ENCODE data around the gene KSR1.

The KSR1 gene

DNA sequence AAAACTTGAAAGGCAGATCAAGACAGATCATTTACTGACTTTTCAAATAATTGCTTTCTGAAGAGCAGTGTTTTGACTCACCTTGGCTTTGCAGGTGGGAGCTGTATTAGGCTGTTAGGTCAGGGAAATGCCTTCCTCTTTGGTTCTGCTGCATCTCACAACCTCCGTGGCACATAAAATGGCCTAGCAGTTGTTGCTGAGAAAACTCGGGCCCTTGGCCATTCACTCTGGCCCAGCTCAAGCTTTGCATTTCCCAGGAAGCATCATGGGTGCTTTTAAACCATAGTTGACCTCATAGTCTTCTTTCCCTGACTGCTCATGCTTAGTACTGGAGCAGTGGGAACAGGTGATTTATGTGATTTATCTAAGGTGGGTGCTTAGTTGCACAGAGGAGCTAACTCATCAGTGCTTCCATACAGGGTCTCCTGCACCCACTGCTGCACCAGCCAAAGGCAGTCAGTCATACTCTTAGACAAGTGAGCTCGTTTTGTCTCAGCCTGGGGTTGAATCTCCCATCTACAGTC lies 83.6 kb downstream of the KSR1 start:
- no peak for DNase-seq

DNA sequence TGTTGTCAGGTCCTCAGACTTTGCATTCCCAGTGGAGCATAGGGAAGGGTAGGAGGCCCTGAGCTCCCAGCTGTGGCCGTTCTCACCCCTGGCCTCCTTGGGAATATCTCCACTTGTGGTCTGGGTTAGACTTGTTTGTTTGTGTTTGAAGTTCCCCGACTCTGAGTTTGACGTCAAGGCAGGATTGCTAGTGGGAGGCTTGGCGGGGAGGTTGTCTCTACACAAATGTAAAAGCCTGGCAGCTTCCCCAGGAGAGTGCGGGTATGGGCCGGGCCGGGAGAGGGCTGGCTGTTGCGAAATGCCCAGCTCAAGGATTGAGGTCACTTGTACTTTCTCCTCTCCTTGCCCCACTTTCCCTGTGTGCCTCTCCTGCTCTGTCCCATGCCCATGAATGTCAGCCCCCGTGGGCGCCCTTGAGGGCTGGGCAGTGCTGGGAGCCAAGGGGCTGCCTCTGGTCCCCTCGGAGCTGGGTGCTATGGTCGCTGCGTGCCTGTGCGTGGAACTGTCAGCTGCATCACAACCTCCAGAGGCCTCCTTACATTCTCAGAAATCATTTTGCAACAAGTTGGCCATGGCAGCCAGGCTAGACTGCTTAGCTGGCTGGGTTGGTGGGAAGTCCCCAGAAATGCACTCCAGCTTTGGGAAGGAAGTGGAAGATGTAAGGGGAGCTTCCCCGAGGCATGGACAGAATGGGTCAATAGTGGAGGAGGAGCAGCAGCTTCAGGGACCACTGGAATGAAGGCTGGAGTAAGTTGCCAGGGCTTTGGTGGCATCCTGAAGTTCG lies 84.3 kb downstream of the KSR1 start:
- no peak for DNase-seq

DNA sequence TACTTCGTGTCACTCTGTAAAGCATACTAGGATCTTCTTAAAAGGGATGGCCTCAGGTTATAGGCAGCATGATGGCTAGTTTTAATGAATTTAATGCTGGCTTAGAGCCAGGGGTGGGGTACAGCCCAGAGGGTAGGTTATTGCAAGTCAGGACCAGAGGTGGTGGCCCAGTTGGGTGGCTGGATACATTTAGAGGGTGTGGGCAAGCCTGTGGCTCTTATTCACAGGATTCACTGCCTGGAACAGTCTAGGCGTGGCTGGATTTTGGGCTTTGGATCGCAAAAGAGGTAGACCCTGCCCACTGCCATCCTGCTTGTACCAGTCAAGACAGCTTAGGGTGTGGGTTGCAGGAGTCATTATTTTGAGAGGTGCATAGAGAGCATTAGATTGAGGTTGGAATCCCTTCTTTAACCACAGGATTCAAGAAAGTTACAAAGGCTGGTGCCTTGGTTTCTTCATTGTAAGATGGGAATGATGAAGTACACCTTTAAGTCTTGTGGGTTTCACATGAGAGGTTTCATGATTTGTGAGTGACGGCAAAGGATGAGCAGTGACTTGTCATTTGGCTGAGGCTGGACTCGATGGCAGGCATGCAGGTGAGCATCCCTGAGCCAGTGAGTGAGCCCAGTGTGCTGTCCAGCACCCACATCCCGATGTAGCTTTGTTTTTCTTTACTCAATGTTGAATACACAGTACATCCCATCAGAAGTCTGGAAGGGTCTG lies 85.2 kb downstream of the KSR1 start:
- DNase-seq: no peak

- no peak for DNase-seq
Measured at GRCh38 chr17:27542841-27543463, 86.7 kb downstream of the KSR1 start.

DNA sequence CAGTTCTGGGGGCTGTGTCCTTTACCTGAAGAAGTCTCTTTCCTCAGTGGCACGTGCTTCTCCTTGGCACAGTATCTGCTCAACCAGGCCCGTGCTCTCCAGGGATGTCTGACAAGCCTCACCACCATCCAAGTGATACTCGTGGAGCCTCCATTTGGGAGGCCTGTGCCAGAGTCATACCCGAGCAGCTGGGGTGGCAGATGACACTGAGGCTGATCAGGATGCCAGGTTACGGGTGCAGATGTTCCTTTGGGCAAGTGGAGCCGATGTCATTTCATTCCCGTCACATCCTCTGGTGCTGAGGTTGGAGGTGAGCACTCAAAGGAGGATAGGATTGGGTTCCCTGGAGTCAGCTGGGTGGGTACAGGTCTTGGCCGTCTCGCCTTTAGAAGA lies 87.2 kb downstream of the KSR1 start:
- no peak for DNase-seq

DNA sequence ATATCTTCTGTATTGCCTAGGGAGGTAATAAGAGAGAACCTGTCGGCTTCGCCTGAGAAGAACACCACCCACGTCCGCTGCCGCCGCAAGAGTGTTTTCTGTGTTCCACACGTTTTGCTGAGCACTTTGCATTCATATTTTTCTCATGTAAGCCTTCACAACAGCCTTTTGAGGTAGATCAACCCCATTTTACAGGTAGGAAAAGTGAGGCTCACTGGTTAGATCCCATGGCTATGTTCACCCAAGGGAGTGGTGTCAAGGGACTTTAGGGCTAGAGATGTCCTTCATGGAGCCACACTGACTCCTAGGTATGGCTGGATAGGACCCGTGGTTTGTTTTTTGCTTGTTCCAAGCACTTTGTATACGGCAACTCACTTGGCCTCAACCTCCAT lies 87.7 kb downstream of the KSR1 start:
- DNase-seq: no peak

DNA sequence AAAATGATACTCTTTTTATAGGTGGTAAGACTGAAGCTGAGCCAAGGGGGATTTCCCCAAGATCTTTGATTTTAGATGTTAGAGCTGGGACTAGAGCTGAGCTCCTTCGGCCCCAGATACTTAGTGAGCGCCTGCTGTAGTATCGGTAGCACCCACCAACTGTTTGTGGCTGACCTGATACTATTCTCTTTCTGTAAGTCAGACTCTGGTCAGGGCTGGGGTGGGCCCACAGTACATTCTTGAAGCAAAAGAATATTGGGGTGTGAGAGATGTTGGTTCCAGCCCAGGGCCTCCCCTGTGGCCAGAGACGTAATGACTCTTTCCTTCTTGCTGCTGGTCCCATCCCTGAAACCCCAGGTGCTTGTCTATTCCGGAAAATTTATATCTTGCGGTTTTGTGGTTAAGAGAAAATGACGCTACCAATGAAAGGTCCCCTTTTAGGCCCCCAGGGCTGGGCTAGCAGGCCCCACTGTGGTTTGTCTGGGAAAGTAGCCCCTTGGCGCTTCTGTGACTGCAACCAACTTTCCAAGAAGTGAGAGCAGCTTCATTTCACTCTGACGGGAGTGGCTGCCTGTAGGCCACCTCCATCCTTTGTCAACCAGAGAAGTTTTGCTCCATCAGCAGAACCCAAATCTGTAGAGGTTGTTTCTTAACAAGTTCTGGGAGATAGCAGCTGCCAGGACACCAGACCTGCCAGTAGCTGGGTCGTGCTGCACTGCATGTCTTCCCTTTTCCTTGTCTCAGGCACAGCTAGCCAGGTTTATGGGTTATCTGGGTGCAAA lies 88.3 kb downstream of the KSR1 start:
- DNase-seq: peak; percentile 81

DNA sequence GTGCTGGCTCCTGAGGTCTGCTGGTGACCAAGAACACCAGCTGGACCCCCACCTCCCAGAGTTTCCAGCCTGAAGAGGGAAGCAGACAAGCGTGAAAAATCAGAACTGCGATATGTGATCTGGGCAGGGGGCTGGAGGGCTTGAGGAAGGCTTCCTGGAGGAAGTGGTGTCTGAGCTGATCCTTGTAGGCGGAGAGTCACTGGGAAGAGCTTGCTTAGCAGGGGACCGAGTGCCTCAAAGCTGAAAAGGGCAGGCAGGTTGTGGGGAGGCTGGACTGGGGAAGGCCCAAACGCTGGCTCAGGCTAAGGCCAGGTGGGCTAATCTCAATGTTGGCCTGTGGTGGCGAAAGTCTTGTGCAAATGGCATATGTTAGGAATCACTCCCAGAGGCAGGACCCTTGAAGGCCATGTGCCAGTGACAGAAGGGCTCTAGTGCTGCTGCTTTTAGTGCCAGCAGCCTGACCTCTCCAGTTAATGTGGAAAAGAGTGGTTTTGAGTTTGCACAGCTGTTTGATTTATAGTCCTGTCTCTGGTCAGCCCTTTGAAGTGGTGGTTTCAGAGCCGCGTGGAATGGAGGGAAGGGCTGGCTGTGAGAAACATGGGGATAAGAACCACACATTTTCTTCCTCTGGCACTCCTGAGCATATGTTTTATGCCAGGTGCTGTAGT lies 89.4 kb downstream of the KSR1 start:
- no peak for DNase-seq

GRCh38 chr17:27546624-27547300 lies 90.5 kb downstream of the KSR1 start:
- DNase-seq: no peak

DNA sequence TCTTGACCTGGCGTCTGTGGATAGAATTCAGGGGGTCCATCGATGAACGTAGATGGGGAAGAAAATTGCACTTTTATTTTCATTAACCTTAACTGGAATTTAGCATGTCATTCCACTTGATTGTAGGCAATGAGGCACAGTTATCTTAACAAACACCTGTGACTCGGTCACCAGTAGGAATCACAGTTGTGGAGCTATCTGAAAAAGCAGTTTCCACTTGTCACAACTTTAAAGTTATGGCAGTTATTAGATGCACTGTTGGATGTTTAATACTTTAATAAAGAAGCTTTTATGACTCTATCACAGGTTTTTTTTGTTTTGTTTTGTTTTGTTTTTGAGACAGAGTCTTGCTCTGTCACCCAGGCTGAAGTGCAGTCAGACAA lies 91.0 kb downstream of the KSR1 start:
- DNase-seq: no peak

DNA sequence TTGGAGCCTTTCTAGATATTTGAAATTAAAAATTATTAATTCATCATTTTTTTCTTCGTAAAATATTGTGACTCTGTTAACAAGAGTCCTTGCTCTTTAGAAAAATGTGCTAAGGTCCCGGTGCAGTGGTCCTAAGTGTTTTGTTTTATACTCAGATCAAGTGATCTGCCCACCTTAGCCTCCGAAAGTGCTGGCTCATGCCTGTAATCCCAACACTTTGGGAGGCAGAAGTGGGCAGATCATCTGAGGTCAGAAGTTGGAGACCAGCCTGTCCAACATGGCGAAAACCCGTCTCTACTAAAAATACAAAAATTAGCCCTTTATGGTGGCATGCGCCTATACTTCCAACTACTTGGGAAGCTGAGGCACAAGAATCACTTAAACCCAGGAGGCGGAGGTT lies 92.1 kb downstream of the KSR1 start:
- DNase-seq: no peak

DNA sequence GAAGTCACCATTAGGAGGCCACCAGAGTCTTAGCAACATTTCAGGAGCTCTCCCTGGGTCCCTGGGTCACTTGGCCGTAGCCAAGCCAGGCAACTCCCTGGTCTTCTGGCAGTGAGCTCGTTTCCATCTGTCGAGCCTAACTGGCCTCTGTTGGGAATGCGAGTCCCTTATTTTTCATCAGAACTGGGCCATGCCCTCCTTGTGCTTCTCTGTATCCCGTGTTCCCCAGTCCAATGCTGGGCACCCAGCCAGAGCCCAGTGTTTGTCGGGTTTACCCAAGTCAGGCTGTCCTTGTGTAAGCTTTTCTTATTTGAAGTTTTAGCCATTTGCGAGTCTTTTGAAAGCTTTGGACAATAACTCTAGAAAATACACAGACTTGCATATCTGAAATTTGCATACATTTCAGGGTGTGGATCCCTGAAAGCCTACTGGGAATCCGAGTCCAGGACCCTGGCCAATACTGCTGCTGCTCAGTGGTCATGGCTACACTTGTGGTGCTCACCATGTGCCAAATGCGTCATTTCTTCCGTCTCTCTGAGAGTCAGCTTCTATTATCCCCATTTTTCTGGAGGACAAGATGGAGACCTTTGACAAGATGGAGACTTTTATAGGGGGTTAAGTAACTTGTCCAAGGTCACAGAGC lies 93.1 kb downstream of the KSR1 start:
- no peak for DNase-seq

GRCh38 chr17:27550291-27550930 lies 94.2 kb downstream of the KSR1 start:
- DNase-seq: no peak

- no peak for DNase-seq
Measured at GRCh38 chr17:27550974-27551505, 94.8 kb downstream of the KSR1 start.

GRCh38 chr17:27551701-27552248 lies 95.5 kb downstream of the KSR1 start:
- DNase-seq: no peak

GRCh38 chr17:27552276-27552732 lies 96.1 kb downstream of the KSR1 start:
- no peak for DNase-seq

DNA sequence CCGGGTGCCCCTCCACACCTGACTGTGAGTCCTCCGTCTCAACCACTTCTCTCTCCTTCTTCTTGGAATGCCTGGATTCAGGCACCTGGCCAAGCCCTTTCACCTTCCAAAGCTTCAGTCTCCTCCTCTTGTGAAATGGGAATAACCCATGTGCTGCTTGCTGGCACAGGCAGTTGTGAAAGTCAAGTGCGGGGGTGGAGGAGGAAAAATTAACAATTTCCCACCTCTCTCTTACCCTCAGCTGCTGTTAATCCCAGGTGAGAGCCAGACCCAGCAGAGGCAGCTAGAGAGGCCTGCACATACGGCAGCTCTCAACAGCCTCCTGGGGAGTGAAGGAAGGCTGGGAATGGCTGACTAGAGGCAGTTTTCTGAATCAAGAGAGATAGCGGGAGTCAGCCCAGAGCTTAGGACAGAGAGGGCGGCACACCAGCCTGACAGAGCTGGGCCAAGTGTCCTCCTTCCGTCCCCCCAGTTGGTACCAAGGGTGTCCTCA lies 96.8 kb downstream of the KSR1 start:
- DNase-seq: no peak

GRCh38 chr17:27554152-27554551 lies 97.9 kb downstream of the KSR1 start:
- no peak for DNase-seq

DNA sequence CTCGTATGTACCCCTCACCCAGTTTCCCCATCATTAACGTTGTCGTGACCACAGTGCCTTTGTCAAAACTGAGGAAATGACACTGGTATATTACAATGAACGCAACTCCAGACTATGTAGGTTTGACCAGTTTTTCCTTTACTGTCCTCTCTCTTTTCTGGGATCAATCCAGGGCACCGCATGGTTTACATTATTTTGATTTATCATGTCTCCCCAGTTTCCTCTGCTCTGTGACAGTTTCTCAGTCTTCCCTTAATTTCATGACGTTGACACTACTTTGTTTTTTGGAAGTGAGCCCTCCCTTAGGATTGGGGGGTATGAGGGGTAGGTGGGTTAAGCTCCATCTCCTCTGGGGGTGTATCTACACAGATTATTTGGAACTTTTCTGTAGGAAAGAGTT lies 98.7 kb downstream of the KSR1 start:
- no peak for DNase-seq

- no peak for DNase-seq
Measured at GRCh38 chr17:27555339-27555738, 99.1 kb downstream of the KSR1 start.
